Raji (cell line): ENCODE results near the gene GANAB.

ENCODE experiments used
- POLR2A ChIP-seq: IDR thresholded peaks from 2 replicates; pipeline ENCODE4 v1.6.1; 2011; ENCODE audit warnings: low read depth, low read length, control low read depth; ENCODE audit not compliant: insufficient read depth

GANAB gene

GRCh38 chr11:62612366-62613290, 33.8 kb downstream of the GANAB start, which contains the start of the genes EML3 and ROM1:
Gene EML3 (minus strand): TSS chr11:62612775. CDS start chr11:62612457, 318 bp downstream.
Gene ROM1 (plus strand): TSS chr11:62613257. CDS start chr11:62613282, 25 bp downstream.
- no peak; the same call in 1 of the 2 replicates for TF ChIP-seq POLR2A

GRCh38 chr11:62611705-62612365, 34.6 kb downstream of the GANAB start:
- no peak; the same call in none of the 2 replicates for TF ChIP-seq POLR2A

- no peak for TF ChIP-seq POLR2A
These were observed 35.4 kb downstream of the GANAB start for GRCh38 chr11:62610814-62611704.

- no peak for TF ChIP-seq POLR2A
These were observed 36.0 kb downstream of the GANAB start for GRCh38 chr11:62610403-62610802.

GRCh38 chr11:62608776-62609175, 37.6 kb downstream of the GANAB start:
- no peak for TF ChIP-seq POLR2A

- no peak for TF ChIP-seq POLR2A
These were observed 38.7 kb downstream of the GANAB start for GRCh38 chr11:62607714-62608113.

- TF ChIP-seq POLR2A: no peak
These were observed 40.5 kb downstream of the GANAB start for GRCh38 chr11:62605902-62606301.

- TF ChIP-seq POLR2A: no peak
These were observed 40.9 kb downstream of the GANAB start for GRCh38 chr11:62605467-62605866.

- no peak for TF ChIP-seq POLR2A
These were observed 41.8 kb downstream of the GANAB start for GRCh38 chr11:62604460-62605120.

- TF ChIP-seq POLR2A: no peak
These were observed 42.6 kb downstream of the GANAB start for GRCh38 chr11:62603776-62604299.

GRCh38 chr11:62603072-62603408, 43.4 kb downstream of the GANAB start:
- TF ChIP-seq POLR2A: no peak

GRCh38 chr11:62602141-62603071, 44.0 kb downstream of the GANAB start:
- TF ChIP-seq POLR2A: no peak
